Body of pancreas (tissue), 4 donors: ENCODE data around the gene C19orf85. TPM values are rescaled to one million over a fixed set of nuclear protein-coding genes. Genes with fewer than 3 reads are reported as not detected.

ENCODE experiments used
- ATAC-seq: fragments of 150-250 bp; one replicate; pipeline ENCODE4 v1.9.1; 2016
- DNase-seq, 4 donors: peaks; one replicate each; pipeline ENCODE4 v3.0.0-alpha.2; 2019
- H3K27ac ChIP-seq, 4 donors: fragments of 200-600 bp; sonication (generic); 1 replicate in 3 of 4; 2 replicates in 1 of 4; pipeline versions ENCODE4 v1.5.1 to v1.6.1; 2016 to 2019; ENCODE audit warnings: mild to moderate bottlenecking in 1 of 4, mixed read lengths in 1 of 4, moderate library complexity in 1 of 4
- H3K27me3 ChIP-seq, 2 donors: fragments of 200-600 bp; sonication (generic); one replicate each; pipeline ENCODE4 v1.6.0; 2016; ENCODE audit warnings: mild to moderate bottlenecking in 1 of 2
- H3K36me3 ChIP-seq, 2 donors: fragments of 200-600 bp; sonication (generic); replicated peaks in 1 of 2; 2 replicates each; pipeline ENCODE4 v1.5.1; 2016; ENCODE audit warnings: low read depth in 2 of 2; ENCODE audit not compliant: insufficient read depth in 1 of 2
- H3K4me1 ChIP-seq: fragments of 200-600 bp; sonication (generic); one replicate; pipeline ENCODE4 v1.6.0; 2016
- H3K4me3 ChIP-seq, 2 donors: fragments of 200-600 bp; sonication (generic); 1 replicate in 1 of 2; 2 replicates in 1 of 2; pipeline ENCODE4 v1.5.1; 2016 to 2019
- H3K9me3 ChIP-seq, 3 donors: fragments of 200-600 bp; sonication (generic); 1 replicate in 2 of 3; 2 replicates in 1 of 3; pipeline ENCODE4 v1.5.1; 2016
- CTCF ChIP-seq, 7 experiments: fragments of 450-650 bp in 4 of 7; fragments of 200-600 bp in 3 of 7; sonication (generic) in 3 of 7; IDR thresholded peaks; one replicate each; pipeline ENCODE4 v1.5.1; 2016 to 2019; ENCODE audit warnings: antibody characterized with exemption in 7 of 7
- POLR2A ChIP-seq, 3 donors: fragments of 450-650 bp; IDR thresholded peaks; one replicate each; pipeline ENCODE4 v1.6.1; 2016; ENCODE audit warnings: antibody characterized with exemption in 3 of 3, mild to moderate bottlenecking in 2 of 3
- WGBS, 2 donors: methylation state at CpG; one replicate each; pipeline ENCODE4 v1.1.5; 2017; 5-methylcytosine and 5-hydroxymethylcytosine counted together
- intact Hi-C: fragments of 100-400 bp; cut with DNase I; formaldehyde crosslinking; loops from one replicate; pipeline ENCODE4 v1.15.1; 2023
- total RNA-seq, 2 donors: library from RNA; depleted of rRNA; stranded (reverse); fragments of >200 nt; gene quantifications; one replicate each; pipeline ENCODE4 v1.1.0, GENCODE V29; 2016

Gene C19orf85
- total RNA-seq: not detected

GRCh38 chr19:55464662-55465054, at the start of gene C19orf85:
C19orf85 (minus strand) TSS chr19:55464751; CDS start chr19:55464554, 197 bp downstream.
- no peak within 1 kb of the TSS for H3K4me3 ChIP-seq
- H3K27me3 ChIP-seq: no peaks in the 10 kb centered on the region
- no peaks in the 10 kb centered on the region for H3K9me3 ChIP-seq
- intact Hi-C loops: no loop called here
- 67 to 76% methylated on average over 13 to 14 of the region's 14 CpGs for WGBS, 2 donors
- no peaks in the 10 kb centered on the region for H3K36me3 ChIP-seq
- no peak within 1 kb of the TSS for H3K27ac ChIP-seq
- ATAC-seq (no peak), DNase-seq (no peak)
- no peak for TF ChIP-seq CTCF (IDR thresholded peaks at IDR 0.05)
- TF ChIP-seq POLR2A (IDR thresholded peaks at IDR 0.05): no peak
- H3K4me1 ChIP-seq: peaks cover 36% of the 10 kb centered on the region

- ATAC-seq: no peak
- TF ChIP-seq POLR2A (IDR thresholded peaks at IDR 0.05): no peak
- TF ChIP-seq CTCF (IDR thresholded peaks at IDR 0.05): no peak
- Histone ChIP-seq H3K9me3 (no peaks in the 10 kb centered on the region), H3K4me1 (peaks cover 10% of the 10 kb centered on the region), H3K4me3 (no peak overlapping the region), H3K27ac (no peak overlapping the region), H3K36me3 (no peaks in the 10 kb centered on the region), H3K27me3 (no peaks in the 10 kb centered on the region)
- no peak for DNase-seq
- intact Hi-C loops: no loop called here
- 61 to 63% methylated on average over 10 of the region's 10 CpGs for WGBS, 2 donors
Measured at GRCh38 chr19:55508120-55508519, 43.6 kb upstream of the C19orf85 start.

- Histone ChIP-seq H3K36me3 (no peaks in the 10 kb centered on the region), H3K4me1 (peaks cover 10% of the 10 kb centered on the region), H3K4me3 (no peak overlapping the region), H3K27me3 (no peaks in the 10 kb centered on the region), H3K9me3 (no peaks in the 10 kb centered on the region), H3K27ac (no peak overlapping the region)
- ATAC-seq: no peak
- DNase-seq: no peak
- TF ChIP-seq CTCF (IDR thresholded peaks at IDR 0.05) (no peak), POLR2A (IDR thresholded peaks at IDR 0.05) (no peak)
- intact Hi-C loops: loop anchor here (5.0 kb wide), 1 partner anchor 363 kb away; no protein-coding TSS in a partner anchor
- 63 to 65% methylated on average over 11 of the region's 11 CpGs for WGBS, 2 donors
Measured at GRCh38 chr19:55504981-55505380, 40.4 kb upstream of the C19orf85 start.

- DNase-seq: no peak
- Histone ChIP-seq H3K4me3 (no peak overlapping the region), H3K27ac (peak overlapping the region in 1 of 4 donors; percentile 69), H3K9me3 (no peaks in the 10 kb centered on the region), H3K27me3 (no peaks in the 10 kb centered on the region), H3K4me1 (peaks cover 10% of the 10 kb centered on the region), H3K36me3 (no peaks in the 10 kb centered on the region)
- WGBS, 2 donors: 21 to 23% methylated on average over 13 of the region's 13 CpGs
- intact Hi-C loops: loop anchor here (5.0 kb wide), 1 partner anchor 362 kb away; no protein-coding TSS in a partner anchor
- peak; percentile 6 for ATAC-seq
- TF ChIP-seq POLR2A (IDR thresholded peaks at IDR 0.05) (no peak), CTCF (IDR thresholded peaks at IDR 0.05) (no peak)
Measured at GRCh38 chr19:55504252-55504603, 39.7 kb upstream of the C19orf85 start.

- ATAC-seq: peak; percentile 96
- no peaks in the 10 kb centered on the region for H3K27me3 ChIP-seq
- WGBS, 2 donors: 10 to 22% methylated on average over 38 to 64 of the region's 64 CpGs
- intact Hi-C loops: loop anchor here (5.0 kb wide), 1 partner anchor 361 kb away; no protein-coding TSS in a partner anchor
- no peak overlapping the region for H3K4me3 ChIP-seq
- no peaks in the 10 kb centered on the region for H3K9me3 ChIP-seq
- peaks cover 10% of the 10 kb centered on the region for H3K4me1 ChIP-seq
- peak overlapping the region in 2 of 4 donors; percentile 34 to 69 for H3K27ac ChIP-seq
- TF ChIP-seq CTCF (IDR thresholded peaks at IDR 0.05) (peak; percentile 92 to 98 (median 97)), POLR2A (IDR thresholded peaks at IDR 0.05) (no peak)
- H3K36me3 ChIP-seq: no peaks in the 10 kb centered on the region
- DNase-seq: peak; percentile 88 to 95 (median 93)
Measured at GRCh38 chr19:55503502-55504251, 39.1 kb upstream of the C19orf85 start.
